GM21528 (cell line): Measurements from ENCODE around the gene SIN3B.

Experiments used
- ATAC-seq: cut with Tn5 transposase; IDR thresholded peaks from one replicate; pipeline ENCODE4 v1.9.1; 2021; ENCODE audit warnings: mild to moderate bottlenecking, moderate library complexity; ENCODE audit not compliant: unreplicated experiment, low FRiP score

Gene SIN3B

DNA sequence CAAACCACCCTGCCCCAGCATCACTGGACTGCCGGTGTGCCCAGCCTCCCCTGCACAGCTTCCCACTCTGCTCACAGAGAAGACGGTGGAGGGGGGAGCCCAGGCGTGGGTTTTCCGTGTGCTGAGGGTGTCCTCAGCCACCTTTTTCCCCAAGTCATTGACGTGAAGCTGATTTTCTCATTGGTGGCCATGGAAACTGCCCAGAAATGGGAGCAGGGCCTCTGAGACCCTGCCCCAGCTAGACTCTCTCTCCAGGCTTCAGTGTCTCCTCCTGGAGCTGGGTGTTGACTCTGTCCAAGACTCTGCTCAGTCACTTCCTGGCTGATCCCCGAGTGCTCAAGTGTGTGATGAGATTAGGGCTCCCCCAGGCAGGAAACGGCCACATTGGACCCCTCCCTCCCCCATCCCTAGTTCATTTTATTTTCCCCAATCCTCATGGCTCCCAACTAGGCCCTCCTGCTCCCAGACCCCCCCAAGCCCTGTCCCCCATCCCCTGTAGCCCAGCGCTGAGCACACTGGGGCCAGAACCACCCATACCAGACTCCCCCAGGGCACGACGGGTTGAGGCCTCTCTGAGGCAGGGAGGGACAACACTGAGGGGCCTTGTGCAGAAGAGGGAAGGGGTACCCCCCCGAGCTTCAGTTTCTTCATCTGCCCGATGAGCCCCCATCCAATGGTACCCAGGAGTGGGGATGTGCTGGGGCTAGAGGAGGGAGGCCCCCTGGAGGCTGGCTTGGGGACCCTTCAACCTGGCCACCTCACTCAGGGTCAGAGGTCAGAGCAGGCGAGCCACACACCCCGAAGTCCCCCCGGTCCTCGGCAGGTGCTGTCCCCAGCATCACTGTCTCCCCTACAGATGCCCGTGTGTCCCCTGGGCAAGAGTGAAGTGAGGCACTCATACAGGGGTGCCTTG lies 58.4 kb downstream of the SIN3B start:
- ATAC-seq, result no peak

GRCh38 chr19:16888629-16889365 lies 59.6 kb downstream of the SIN3B start, which contains the start of gene F2RL3:
Gene F2RL3, plus strand, starts transcription at chr19:16888999. Its CDS starts 191 bp downstream, at chr19:16889190.
- peak; percentile 40 for ATAC-seq

DNA sequence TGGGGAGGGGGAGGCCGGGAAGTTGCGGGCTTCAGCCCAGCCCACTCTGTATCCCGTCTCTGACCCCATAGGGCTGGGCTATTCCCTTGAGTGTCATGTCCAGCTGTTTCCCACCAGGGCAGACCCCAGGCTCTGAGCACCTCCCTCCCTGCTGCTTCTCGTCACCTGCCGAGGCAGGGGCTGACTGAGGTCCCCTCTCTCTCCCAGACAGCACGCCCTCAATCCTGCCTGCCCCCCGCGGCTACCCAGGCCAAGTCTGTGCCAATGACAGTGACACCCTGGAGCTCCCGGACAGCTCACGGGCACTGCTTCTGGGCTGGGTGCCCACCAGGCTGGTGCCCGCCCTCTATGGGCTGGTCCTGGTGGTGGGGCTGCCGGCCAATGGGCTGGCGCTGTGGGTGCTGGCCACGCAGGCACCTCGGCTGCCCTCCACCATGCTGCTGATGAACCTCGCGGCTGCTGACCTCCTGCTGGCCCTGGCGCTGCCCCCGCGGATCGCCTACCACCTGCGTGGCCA lies 60.2 kb downstream of the SIN3B start:
- no peak for ATAC-seq

GRCh38 chr19:16889883-16890460 lies 60.8 kb downstream of the SIN3B start:
- no peak for ATAC-seq

DNA sequence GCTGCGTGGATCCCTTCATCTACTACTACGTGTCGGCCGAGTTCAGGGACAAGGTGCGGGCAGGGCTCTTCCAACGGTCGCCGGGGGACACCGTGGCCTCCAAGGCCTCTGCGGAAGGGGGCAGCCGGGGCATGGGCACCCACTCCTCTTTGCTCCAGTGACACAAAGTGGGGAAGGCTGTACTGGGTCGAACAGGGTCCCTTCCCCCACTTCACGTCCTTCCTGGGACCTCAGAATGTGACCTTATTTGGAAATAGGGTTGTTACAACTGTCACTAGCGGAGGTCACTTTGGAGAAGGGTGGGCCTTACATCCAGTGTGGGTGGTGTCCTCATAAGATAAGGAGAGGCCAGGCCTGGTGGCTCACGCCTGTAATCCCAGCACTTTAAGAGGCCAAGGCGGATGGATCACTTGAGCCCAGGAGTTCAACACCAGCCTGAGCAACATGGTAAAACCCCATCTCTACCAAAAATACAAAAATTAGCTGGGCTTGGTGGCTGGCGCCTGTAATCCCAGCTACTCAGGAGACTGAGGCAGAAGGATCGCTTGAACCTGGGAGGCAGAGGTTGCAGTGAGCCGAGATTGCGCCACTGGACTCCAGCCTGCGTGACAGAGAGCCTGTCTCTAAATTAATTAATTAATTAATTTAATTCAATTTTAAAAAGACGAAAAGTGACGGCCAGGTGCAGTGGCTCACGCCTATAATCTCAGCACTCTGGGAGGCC lies 61.4 kb downstream of the SIN3B start:
- ATAC-seq, result no peak

- ATAC-seq, result no peak
Observed at GRCh38 chr19:16891696-16892382, 62.6 kb downstream of the SIN3B start.

DNA sequence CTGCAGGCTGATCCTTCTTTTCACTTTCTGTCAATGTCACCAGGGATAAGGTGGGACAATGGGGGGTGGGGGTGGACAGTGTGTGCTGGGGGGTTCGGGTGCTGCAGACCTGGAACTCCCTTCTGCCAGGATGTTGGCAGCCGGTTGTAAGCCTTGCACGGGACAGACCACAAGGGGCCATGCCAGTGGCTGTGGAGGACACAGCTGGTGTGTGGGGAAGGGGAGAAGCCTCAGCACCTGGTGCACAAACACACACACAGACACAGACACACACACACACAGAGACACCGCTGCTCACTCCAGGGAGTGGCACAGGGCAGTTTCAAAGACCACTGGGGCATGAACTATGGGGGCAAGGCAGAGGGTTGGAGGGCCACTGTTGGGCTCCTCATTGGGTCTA lies 63.2 kb downstream of the SIN3B start:
- no peak for ATAC-seq

DNA sequence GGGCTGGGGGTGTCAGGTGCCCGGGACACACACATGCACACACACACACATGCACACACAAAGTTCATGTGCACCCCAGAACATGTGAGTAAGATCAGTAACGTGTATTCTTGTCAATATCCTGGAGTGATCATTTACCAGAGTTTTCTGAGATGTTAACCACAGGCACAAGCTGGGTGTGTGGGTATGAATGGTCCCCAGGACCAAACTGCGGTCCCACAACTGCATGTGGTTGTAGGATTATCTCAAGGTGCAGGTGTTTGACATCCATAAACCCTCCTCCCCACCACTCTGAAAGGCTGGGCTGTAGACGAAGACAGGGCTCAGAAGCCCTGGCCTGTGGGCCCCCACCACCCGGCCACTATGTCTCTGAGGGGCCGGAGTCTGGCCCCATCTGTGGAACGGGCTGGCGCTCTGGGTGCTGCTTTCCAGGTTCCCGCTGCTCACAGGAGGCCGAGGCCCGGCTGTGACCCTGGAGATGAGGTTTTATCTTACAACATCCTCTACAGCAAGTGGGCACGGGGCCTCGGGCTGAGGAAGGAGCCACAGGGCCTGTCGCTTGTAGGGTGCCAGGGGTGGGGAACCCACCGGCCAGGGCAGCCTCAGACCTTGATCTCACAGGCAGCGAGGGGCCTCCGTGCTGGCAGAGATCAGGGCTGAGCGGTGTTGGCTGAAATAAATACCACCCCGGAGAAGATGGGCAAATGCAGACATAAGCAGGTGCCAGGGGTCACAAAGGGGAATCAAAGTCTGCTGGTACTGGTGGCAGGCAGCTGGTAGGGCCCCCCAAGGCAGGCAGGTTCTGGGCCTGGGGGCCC lies 63.9 kb downstream of the SIN3B start:
- no peak for ATAC-seq

GRCh38 chr19:16893686-16893989 lies 64.4 kb downstream of the SIN3B start:
- no peak for ATAC-seq

DNA sequence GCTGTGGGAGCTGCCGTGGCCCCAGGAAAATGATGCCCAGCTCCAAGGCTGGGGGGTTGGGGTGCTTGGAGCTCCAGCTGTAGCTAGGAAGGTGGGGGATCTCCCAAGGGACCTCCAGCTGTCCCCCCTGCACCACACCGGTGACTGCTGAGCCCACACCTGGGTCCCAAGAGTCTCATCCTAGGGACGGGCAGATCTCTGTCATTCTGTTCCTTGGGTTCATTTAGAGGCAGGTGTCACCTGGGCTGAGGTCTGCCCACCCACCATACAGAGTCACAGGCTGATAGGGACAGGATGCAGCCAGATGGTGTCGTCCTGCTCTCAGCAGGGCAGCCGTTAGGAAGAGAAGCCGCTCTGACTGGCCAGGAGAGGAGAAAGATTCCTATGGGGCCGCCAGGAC lies 64.9 kb downstream of the SIN3B start:
- ATAC-seq, result no peak

GRCh38 chr19:16895467-16896145 lies 66.4 kb downstream of the SIN3B start:
- no peak for ATAC-seq

- no peak for ATAC-seq
Observed at GRCh38 chr19:16896146-16897028, 67.2 kb downstream of the SIN3B start.

GRCh38 chr19:16897029-16897855 lies 68.0 kb downstream of the SIN3B start:
- ATAC-seq, result peak; percentile 45

DNA sequence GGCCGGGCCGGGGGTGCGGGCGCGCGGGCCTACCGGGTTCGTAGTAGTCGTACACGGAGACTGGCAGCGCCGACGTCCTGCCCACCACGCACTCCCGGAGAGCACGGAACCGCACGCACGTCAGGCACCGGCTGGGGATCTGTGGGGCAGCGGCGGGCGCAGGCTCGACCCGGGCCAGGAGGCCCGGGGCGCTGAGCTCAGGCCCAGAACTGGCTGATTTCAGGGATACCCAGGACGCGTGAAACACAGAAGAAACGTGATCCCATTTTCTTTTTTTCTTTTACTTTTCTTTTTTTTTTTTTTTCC lies 68.6 kb downstream of the SIN3B start:
- ATAC-seq, result no peak

DNA sequence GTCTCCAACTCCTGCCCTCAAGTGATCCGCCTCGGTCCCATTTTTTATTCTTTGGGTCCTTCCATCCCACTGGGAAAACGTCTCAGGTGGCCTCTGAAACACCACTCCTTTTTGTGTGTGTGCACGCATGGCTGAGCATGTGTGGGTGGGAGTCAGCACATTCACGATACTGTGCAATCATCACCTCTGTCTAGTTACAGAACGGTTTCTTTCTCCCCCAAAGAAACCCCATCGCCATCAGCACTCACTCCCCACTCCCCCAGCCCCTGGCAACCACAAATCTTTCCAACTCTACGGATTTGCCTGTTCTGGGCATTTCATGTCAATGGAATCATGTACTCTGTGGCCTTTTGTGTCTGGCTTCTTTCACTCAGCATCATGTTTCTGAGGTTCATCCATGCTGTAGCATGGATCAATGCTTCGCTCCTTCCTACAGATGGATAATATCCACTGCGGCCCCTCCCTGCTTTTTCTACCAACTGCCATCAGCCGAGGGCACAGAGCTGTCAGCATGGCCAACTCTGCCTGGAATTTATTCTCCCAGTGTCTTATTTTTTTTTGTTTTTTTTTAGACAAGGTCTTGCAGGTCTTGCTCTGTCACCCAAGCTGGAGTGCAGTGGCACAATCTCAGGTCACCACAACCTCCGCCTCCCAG lies 69.3 kb downstream of the SIN3B start:
- ATAC-seq, result no peak

DNA sequence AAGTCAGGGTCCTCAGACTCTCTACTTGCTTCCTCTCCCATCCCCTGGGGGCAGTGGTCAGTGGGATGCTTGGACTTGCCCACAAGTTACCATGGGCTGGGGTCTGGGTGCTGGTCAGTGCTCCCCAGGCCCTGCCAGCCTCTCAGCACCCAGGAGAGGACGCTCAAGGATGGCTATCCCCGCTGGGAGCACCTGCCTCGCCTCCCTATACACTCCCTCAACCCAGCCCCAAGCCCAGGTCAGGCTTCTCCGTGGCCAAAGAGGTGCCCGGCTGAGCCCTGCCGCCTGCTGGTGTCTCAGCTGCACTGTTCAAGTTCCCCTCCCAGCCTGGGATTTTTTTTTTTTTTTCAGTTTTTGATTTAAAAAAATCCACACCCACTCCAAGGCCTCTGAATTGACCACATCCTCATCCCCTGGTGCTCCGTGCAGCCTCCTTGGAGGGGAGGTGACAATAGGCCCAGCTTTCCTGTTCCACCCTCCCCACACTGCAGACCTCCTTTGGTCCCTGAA lies 70.4 kb downstream of the SIN3B start:
- no peak for ATAC-seq
